HTERT RPE-1 (cell line): ENCODE results near the gene PSTK.

Experiments
- in situ Hi-C: fragments of 300-500 bp; cut with MboI; formaldehyde crosslinking; loops from 4 replicates; pipeline ENCODE4 v1.14.3; 2020; ENCODE audit warnings: low sequenced_read_pairs

The PSTK gene

DNA sequence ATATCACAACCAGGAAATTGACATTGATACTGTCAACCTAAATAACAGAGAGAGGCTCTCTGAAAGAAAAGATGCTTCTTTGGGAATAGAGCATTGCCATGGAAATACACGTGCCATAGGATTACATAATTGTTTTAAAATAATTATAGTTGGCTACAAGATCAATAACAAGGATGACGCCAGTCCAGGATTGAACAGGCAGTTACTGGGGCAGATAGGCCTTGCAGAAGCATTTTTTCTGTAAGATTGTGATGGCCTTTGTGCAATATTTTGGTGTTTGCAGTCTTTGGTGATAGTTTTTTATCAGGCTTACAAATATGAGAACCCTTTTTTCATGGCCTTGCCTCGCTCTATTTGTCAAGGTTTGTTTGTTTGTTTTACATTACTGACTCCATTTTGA, 39.1 kb downstream of the PSTK start:
- in situ Hi-C loops: no loop called here

DNA sequence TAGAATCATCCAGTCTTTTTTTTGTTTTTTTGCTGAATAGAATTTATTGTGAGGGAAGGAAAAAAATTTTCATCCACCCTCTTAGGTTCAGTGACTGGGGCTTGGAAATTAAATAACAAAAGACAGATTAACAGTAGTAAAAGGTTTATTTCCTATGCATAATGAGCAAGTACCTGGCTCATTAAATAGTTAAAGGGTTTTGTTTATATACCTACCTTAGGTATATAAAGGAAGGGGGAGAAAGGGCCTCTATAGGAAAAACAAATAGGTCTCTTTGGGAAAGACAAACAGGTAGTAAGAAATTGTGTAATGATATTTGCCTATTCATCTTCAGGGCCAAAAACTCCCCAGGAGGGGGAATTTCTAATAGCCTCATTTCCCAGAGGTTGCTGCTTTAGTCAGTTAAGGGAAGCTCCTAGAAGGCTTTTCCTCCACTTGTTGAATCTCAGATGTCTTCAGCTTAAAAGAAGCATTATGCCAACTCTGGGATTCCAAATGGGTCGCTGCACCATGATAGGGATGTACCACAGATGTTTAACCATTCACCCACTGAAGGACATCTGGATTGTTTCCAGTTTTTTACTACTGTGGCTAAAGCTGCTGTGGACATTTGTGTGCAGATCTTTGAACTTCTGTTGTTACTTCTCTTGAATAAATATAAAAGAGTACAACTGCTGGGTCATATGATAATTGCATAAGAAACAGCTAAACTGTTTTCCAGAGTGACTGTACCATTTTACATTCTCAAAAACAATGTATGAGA, 39.9 kb downstream of the PSTK start:
- in situ Hi-C loops: no loop called here

DNA sequence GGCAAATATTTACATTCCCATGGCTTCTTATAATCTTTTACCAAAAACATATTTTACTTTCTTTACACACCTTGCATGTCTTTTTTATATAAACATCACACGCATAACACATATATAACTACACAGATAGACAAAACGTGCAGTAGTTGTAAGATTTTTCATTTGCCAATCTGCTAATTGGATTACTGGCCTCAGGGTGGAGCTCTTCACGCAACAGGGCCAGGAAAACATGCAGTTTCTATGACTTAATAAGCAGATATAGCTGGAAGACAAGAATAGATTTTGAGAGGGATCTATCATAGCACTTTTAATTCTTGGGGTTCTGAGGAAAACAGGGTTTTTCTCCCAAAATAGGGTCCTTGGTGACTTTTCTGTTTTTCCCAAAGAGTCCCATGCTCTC, 41.3 kb downstream of the PSTK start:
- in situ Hi-C loops: no loop called here

DNA sequence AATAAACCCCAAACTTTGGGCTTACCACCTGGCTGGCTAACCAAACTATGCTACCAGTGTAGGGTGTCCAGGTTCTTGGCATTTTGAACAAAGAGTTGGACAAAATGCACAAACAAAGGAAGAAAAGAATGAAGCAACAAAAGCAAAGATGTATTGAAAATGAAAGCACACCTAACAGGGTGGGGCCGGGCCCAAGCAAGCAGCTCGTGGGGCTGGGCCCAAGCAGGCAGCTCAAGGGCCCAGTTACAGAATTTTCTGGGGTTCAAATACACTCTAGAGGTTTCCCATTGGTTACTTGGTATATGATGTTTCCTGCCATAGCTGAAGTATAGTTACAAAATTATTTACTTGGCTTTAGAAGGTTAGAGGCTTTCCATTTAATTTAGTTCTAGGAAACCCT, 44.3 kb downstream of the PSTK start:
- in situ Hi-C loops: no loop called here

DNA sequence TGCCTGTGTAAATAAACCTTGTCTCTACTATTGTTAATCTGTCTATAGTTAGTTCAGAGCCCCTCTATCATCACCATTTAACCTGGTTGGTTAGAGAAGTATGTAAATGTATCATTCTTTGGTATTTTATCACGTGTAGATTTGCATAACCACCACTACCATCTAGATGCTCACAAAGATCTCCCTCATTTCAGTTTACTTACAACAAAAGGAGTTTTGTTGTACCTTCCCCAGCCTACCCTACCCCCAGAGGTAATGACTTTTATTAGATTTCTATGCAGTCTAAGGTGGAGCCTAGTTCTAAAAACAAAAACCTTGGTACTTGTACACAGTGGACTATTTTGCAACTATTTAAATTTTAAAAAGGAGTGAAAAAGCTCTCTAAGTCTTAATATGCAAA, 46.1 kb downstream of the PSTK start:
- in situ Hi-C loops: no loop called here

DNA sequence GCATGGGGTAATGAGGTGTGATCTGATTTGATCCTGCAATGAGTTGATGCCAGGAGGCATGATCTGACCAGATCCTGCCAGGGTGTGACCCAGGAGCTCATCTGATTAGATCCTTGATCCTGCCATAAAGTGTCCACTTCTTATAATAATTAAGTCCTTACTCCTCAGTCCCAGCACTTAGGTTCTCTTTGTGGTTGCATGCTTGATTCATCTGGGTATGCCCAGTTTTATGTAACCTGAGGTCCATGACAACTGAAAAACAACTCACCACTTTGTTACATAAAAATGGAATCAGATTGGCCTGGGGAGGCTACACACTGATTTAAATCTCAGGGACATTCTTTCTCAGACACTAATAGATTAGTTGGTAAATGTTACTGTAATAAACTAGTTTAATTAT, 47.7 kb downstream of the PSTK start:
- in situ Hi-C loops: no loop called here

DNA sequence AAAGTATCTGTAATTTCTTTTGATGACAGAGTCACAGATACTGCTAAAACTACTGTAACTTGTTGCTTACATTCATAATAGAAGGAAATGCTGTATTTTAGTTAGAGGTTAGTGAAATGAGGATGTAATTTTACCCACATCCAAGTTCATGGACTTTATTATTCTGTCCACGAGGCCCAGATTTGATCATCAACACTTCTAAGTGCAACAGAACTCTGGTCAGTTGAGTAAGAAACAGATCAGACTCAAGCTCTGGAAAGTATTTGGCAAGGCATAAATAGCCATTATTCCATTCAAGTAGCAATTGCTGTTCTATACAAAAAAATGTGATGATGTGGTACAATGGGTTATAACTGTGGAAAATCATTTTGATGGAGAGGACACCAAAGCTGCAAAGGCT, 50.9 kb downstream of the PSTK start:
- in situ Hi-C loops: no loop called here

DNA sequence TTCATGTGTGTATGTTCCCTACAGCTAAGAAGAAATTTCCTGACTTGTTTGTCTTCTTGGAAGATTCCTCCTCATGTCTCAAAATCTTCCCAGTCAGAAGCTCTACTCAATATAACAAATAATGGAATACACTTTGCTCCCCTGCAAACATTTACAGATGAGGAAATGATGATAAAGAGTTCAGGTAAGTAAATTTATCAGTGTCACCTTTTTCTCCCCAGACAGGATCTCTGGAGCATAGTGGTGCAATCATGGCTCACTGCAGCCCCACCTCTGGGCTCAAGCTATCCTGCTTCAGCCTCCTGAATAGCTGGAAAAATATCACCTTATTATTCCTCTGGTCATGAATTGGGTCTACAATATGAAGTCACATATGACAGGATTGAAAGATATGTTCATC, 54.1 kb downstream of the PSTK start:
- in situ Hi-C loops: no loop called here

DNA sequence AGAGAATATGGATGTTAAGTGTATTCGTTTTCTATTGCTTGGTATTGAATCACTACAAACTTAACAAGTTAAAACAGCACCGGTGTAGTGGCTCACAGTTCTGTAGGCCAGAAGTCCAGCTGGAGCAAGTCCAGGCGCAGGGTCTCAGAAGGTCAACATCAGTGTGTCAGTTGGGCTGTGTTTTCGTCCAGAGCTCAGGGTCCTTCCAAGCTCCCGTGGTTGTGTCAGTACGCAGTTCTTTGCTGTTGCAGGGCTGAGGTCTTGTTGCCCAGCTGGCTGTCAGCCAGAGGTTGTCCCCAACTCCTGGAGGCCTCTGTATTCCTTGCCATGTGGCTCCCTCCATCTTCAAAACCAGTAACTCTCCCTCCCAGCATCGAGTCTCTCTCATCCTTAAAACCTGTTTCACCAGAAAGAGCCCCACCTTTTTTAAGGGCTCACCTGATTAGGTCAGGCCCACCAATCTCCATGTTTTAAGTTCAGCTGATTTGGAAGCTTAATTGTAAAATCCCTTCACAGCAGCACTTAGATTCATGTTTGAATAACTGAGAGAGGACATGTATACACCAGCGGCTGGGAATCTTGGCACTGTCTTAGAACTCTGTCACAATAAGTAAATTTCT, 55.4 kb downstream of the PSTK start:
- in situ Hi-C loops: no loop called here

DNA sequence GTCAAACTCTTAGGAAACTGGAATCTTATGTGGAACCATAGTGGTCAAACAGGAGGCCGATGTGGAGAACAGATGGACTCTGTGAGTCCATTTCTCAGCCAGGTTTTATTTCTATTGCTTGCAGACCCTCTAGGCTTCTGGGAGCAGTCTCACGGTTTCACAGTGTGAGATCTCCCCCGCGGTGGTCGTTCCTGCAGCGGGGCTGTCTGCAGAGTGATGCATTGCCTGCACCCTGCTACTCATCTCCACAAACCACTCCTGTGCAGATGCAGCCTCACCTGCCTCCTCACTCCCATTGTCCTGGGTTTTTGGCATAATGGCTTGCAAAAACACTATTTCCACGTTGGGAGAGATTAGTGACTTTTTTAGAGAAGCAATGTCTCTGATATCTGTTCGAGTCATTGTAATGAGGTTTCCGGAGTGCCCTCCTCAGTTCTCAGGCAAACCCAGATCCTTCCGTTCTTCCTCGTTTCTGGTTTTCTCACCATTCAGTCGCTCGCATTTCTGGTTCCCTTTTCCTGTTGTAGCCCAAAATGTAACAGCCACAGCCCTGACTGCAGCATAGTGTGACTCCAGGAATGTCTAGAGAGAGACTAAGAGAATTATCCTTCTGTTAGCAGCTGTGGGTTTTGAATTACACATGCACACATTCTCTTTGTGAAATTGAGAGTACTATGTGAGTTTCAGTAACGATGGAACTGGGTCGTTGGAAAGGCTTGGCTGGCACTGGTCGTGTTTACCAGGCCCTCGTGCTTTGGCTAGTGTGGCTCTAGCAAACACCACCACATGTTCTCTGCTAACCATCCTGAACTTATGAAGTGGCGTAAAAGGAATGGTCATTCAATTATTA, 58.8 kb downstream of the PSTK start:
- in situ Hi-C loops: no loop called here

DNA sequence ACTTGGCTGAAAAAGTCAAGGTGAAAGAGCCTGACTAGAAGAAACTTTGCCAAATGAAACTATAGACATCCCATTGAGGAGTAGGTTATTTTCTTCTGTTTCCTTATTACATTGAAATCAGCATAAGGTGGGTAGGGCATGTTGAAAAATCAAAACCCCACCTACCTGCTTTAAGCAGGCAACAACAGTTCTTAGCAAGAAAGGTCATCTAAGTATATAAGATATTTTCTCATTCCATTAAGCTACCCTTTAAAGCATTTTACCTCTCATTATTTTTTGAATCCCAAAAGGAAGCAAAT, 59.4 kb downstream of the PSTK start:
- in situ Hi-C loops: no loop called here
